Measurements from ENCODE around the gene TIA1.

The TIA1 gene

DNA sequence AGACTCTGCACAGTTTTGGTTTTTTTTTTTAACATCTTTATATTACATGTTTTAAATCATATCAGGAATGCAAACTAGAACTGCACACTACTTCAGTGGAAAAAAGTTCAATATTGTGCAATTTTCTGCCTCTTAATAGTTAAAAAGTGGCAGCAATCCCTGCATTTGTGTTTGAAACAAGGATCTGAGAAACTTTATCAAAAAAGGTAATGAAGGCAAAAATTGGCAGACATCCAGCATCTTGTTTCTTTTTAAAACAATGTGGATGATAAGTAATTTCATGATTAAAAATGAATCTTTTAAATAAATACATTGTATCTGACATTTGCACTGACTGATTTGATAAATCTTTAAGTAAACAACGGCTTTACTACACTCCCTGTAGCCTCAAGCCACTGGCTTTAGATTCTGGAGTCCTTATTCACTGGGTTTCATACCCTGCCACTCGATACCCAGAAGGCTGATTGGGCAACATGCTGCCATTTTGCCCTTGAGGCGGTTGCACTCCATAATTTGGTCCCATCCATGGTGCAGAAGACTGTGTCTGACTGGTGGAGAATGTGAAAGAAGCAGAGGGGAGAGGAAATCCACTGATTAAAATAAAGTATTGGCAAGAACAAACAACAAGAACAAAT is 36.0 kb downstream of the TIA1 start:
- no peak overlapping the region for H3K4me3 ChIP-seq
- no peaks in the 10 kb centered on the region for H3K9me3 ChIP-seq
- H3K4me1 ChIP-seq: peaks cover 0 to 28% (median 5%) of the 10 kb centered on the region in 4 donors
- no peak for DNase-seq
- TF ChIP-seq CTCF (IDR thresholded peaks at IDR 0.05): no peak
- peak overlapping the region in 1 of 2 donors; percentile 18 for H3K27ac ChIP-seq
- H3K27me3 ChIP-seq: no peaks in the 10 kb centered on the region
- peaks cover 16 to 55% (median 27%) of the 10 kb centered on the region in 3 donors for H3K36me3 ChIP-seq
- intact Hi-C loops (cut with DNase I; ENCODE audit: low total_unique reads): no loop called here

DNA sequence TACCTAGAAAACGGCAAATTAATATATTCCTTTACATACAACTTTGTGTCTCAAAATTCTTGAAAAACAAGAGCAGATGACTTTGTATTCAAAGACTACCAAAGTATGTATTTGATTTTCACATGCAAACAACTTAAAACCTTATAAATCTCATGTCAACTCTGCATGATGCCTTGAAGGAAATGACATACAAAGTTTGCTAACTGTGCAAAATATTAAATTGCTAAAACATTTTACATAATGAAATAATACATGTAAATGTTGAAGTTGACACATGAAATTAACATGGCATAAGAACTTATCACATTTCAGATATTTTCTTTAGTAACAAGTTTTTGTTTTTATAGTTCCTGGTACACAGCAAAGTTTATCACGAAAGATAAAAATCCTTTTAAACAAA is 36.8 kb downstream of the TIA1 start:
- TF ChIP-seq CTCF (IDR thresholded peaks at IDR 0.05): no peak
- intact Hi-C loops (cut with DNase I; ENCODE audit: low total_unique reads): no loop called here
- Histone ChIP-seq H3K27ac (no peak overlapping the region), H3K4me3 (no peak overlapping the region), H3K4me1 (peaks cover 0 to 28% (median 5%) of the 10 kb centered on the region in 4 donors), H3K27me3 (no peaks in the 10 kb centered on the region), H3K9me3 (no peaks in the 10 kb centered on the region), H3K36me3 (peaks cover 11 to 47% (median 20%) of the 10 kb centered on the region in 3 donors)
- DNase-seq: no peak

- no peak for TF ChIP-seq CTCF (IDR thresholded peaks at IDR 0.05)
- Histone ChIP-seq H3K4me3 (no peak overlapping the region), H3K4me1 (no peaks in the 10 kb centered on the region), H3K36me3 (peaks cover 0 to 9% (median 0%) of the 10 kb centered on the region in 3 donors), H3K27me3 (no peaks in the 10 kb centered on the region), H3K27ac (no peak overlapping the region), H3K9me3 (no peaks in the 10 kb centered on the region)
- no peak for DNase-seq
- intact Hi-C loops (cut with DNase I; ENCODE audit: low total_unique reads): no loop called here
These were observed 44.0 kb downstream of the TIA1 start for GRCh38 chr2:70204452-70204851.

GRCh38 chr2:70203086-70203485 is 45.3 kb downstream of the TIA1 start:
- H3K27me3 ChIP-seq: no peaks in the 10 kb centered on the region
- no peak overlapping the region for H3K4me3 ChIP-seq
- H3K9me3 ChIP-seq: no peaks in the 10 kb centered on the region
- H3K4me1 ChIP-seq: no peaks in the 10 kb centered on the region
- H3K27ac ChIP-seq: no peak overlapping the region
- intact Hi-C loops (cut with DNase I; ENCODE audit: low total_unique reads): no loop called here
- no peak for DNase-seq
- peaks cover 0 to 5% (median 0%) of the 10 kb centered on the region in 3 donors for H3K36me3 ChIP-seq
- TF ChIP-seq CTCF (IDR thresholded peaks at IDR 0.05): no peak

DNA sequence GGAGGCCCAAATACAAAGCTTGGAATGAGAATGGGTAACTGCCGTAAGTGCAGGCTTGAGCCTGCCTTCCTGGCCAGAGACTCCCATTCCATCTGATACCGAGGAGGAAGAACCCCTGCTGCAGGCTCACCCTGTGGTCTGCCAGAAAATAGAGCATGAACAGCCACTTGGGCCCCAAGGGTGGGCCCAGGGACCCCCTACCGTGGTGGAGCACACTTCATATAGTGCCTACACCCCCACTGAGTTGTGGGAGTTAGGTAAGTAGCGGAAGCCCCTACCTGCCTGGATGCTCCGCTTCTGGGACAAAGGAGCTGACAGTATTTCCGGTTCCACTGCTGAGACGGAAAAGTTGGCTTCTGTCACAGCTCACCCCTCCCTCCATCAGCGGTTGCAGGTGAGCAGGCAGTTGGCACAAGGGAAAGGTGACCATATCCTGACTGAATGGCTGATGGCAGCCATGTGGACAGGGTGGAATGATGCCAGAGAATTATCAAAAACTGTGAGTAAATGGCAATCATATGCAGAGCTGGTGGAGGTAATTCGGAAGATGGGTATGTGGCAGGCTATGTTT is 46.1 kb downstream of the TIA1 start:
- no peaks in the 10 kb centered on the region for H3K36me3 ChIP-seq
- no peaks in the 10 kb centered on the region for H3K9me3 ChIP-seq
- DNase-seq: no peak
- H3K27ac ChIP-seq: no peak overlapping the region
- no peaks in the 10 kb centered on the region for H3K4me1 ChIP-seq
- TF ChIP-seq CTCF (IDR thresholded peaks at IDR 0.05): no peak
- no peak overlapping the region for H3K4me3 ChIP-seq
- intact Hi-C loops (cut with DNase I; ENCODE audit: low total_unique reads): no loop called here
- H3K27me3 ChIP-seq: no peaks in the 10 kb centered on the region
